ENCODE data around the gene UQCRHL.
A peak's percentile ranks its signal among the peaks of the same experiment; 100 is the strongest.

Gene UQCRHL

DNA sequence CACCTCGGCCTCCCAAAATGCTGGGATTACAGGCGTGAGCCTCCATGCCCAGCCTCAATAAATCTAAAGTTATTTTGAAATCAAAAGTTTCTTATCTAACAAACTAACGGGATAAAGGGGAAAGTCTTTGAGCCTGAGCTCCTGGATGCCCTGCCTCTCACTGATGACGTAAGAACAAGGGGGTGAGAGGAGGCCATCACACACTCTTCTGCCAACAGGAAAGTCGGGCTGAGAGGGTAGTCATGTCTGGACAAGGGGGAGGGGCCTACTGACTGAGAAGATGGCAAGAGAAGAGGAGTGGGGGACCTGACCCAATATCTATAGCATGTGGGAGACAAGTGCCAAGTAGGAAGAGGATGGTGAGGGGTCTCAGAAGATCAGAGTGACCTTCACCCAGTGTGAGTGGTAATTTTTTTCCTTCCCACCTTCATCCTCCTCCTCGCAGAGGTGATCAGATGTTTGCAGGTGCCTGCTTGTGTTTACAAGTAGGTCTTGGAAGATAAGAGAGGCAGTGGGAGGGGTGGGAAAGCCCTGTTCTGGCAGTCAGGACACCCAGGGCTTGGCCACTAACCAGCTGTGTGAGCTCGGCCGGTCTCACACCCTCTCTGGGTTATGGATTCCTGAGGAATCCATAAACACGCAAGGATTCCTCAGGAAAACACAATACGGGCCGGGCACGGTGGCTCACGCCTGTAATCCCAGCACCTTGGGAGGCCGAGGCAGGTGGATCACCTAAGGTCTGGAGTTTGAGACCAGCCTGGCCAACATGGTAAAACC, 9.6 kb downstream of the UQCRHL start:
- H3K9ac ChIP-seq, result no peak overlapping the region
- no peak overlapping the region for H3K4me2 ChIP-seq
- no peak overlapping the region for H3K27ac ChIP-seq
- H3K36me3 ChIP-seq, result no peaks in the 10 kb centered on the region
- peaks cover 0 to 26% (median 0%) of the 10 kb centered on the region in 11 experiments; a peak in 5 of 22 replicates for H4K20me1 ChIP-seq
- no peak for TF ChIP-seq Cebpa-rat (IDR thresholded peaks at IDR 0.05)
- H3K9me3 ChIP-seq (replicated peaks in 1 of 11), result no peaks in the 10 kb centered on the region
- H3K27me3 ChIP-seq, result peaks cover 0 to 4% (median 0%) of the 10 kb centered on the region in 11 experiments; a peak in 1 of 22 replicates
- no peak overlapping the region for H3K4me3 ChIP-seq
- H3K4me1 ChIP-seq, result peaks cover 29 to 38% (median 30%) of the 10 kb centered on the region in 10 experiments

- H3K36me3 ChIP-seq, result no peaks in the 10 kb centered on the region
- no peak overlapping the region for H3K4me3 ChIP-seq
- no peaks in the 10 kb centered on the region for H3K27me3 ChIP-seq
- peaks cover 0 to 21% (median 0%) of the 10 kb centered on the region in 11 experiments; a peak in 4 of 22 replicates for H4K20me1 ChIP-seq
- H3K4me2 ChIP-seq, result no peak overlapping the region
- peaks cover 22 to 29% (median 24%) of the 10 kb centered on the region in 10 experiments for H3K4me1 ChIP-seq
- no peak overlapping the region for H3K27ac ChIP-seq
- H3K9me3 ChIP-seq (replicated peaks in 1 of 11), result no peaks in the 10 kb centered on the region
- no peak for TF ChIP-seq Cebpa-rat (IDR thresholded peaks at IDR 0.05)
- no peak overlapping the region for H3K9ac ChIP-seq
These were observed 11.4 kb downstream of the UQCRHL start for GRCh38 chr1:15796086-15796462.

DNA sequence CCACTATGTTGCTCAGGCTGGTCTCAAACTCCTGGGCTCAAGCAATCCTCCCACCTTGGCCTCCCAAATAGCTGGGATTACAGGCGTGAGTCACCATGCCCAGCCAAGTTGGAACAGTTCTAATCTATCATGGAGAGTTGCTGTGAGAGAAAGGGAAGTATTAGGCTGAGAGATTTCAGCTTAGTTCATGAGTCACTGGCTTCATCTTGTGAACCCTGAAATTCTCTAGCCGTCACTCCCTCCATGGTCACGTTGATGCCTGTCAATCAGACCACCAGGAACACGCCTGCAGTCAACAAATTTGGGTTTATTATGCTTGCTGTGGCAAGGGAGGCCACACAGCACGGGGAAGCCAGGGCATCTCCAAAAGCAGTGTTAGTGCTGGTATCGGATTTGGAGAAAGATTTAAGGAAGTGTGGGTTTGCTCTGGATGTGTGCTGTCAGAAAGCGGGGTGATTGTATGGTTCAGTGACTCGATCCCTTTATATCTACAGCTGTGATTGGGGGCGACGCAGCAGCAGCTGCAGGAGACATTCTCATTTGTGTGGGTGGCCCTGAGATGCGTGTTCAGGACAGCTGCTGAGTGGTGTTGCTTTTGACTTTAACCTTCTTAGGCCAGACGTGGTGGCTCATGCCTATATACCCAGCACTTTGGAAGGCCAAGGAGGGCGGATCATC, 18.7 kb downstream of the UQCRHL start:
- Histone ChIP-seq H3K9me3 (replicated peaks in 1 of 11) (no peaks in the 10 kb centered on the region), H3K4me1 (peaks cover 8 to 20% (median 11%) of the 10 kb centered on the region in 10 experiments; a peak in 19 of 20 replicates), H3K4me2 (peak overlapping the region; percentile 16 to 85 (median 51); a peak in 20 of 22 replicates), H3K36me3 (no peaks in the 10 kb centered on the region), H3K27ac (peak overlapping the region in 4 of 11 experiments; percentile 5 to 51 (median 44); a peak in 7 of 22 replicates), H3K4me3 (no peak overlapping the region), H3K9ac (peak overlapping the region in 2 of 11 experiments; percentile 3 to 34; a peak in 2 of 22 replicates), H4K20me1 (no peaks in the 10 kb centered on the region; a peak in 1 of 22 replicates), H3K27me3 (no peaks in the 10 kb centered on the region)
- TF ChIP-seq Cebpa-rat (IDR thresholded peaks at IDR 0.05), result no peak

DNA sequence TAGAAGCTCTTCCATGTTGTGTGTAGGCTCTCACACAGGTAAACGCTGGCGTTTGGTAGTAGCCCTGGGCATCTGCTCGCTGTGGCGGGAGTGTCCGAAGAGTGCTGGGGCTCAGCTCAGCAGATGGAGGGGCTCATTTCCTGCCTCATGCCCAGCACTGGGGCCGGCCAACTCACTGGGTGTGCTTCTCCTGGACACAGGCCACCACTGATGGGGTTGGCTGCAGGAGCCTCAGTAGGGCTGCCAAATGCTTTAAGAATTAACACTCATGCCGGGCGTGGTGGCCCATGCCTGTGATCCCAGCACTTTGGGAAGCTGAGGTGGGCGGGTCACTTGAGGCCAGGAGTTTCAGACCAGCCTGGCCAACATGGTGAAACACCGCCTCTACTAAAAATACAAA, 20.9 kb downstream of the UQCRHL start:
- Histone ChIP-seq H3K4me1 (peaks cover 8 to 20% (median 11%) of the 10 kb centered on the region in 10 experiments; a peak in 19 of 20 replicates), H4K20me1 (no peaks in the 10 kb centered on the region; a peak in 1 of 22 replicates), H3K9me3 (replicated peaks in 1 of 11) (no peaks in the 10 kb centered on the region), H3K27me3 (no peaks in the 10 kb centered on the region), H3K4me2 (no peak overlapping the region), H3K9ac (no peak overlapping the region), H3K27ac (no peak overlapping the region), H3K36me3 (no peaks in the 10 kb centered on the region), H3K4me3 (no peak overlapping the region)
- no peak for TF ChIP-seq Cebpa-rat (IDR thresholded peaks at IDR 0.05)

- Histone ChIP-seq H3K4me3 (no peak overlapping the region), H4K20me1 (no peaks in the 10 kb centered on the region; a peak in 1 of 22 replicates), H3K9ac (no peak overlapping the region), H3K9me3 (replicated peaks in 1 of 11) (no peaks in the 10 kb centered on the region), H3K4me2 (no peak overlapping the region), H3K27ac (no peak overlapping the region), H3K36me3 (no peaks in the 10 kb centered on the region), H3K4me1 (peaks cover 8 to 28% (median 11%) of the 10 kb centered on the region in 10 experiments; a peak in 19 of 20 replicates), H3K27me3 (no peaks in the 10 kb centered on the region)
- no peak for TF ChIP-seq Cebpa-rat (IDR thresholded peaks at IDR 0.05)
These were observed 21.8 kb downstream of the UQCRHL start for GRCh38 chr1:15785683-15786082.

GRCh38 chr1:15777909-15778707, 29.3 kb downstream of the UQCRHL start:
- TF ChIP-seq Cebpa-rat (IDR thresholded peaks at IDR 0.05), result no peak

DNA sequence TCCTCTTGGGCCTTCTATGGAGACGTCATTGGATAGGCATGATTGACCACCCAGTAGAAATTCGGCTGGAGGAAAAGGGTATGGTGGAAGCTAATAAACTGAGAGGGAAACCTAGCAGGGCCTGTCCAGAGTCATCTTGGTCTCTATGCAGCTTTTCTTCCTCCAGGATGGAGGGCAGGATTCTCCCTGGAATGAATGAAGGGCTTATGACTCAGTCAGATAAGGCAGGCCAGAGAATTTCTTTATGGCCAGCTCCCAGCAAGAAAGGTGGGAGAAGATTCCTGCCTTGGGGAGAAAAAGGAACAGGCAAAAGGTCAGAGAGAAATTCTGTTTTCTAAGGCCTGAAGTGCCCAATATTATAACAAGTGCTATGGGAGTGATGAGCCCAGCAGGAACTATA, 31.7 kb downstream of the UQCRHL start:
- TF ChIP-seq Cebpa-rat (IDR thresholded peaks at IDR 0.05), result no peak
- Histone ChIP-seq H3K27ac (no peak overlapping the region), H3K4me2 (no peak overlapping the region), H4K20me1 (no peaks in the 10 kb centered on the region), H3K9me3 (replicated peaks in 1 of 11) (no peaks in the 10 kb centered on the region), H3K27me3 (no peaks in the 10 kb centered on the region), H3K4me1 (peaks cover 0 to 18% (median 0%) of the 10 kb centered on the region in 10 experiments; a peak in 7 of 20 replicates), H3K9ac (no peak overlapping the region), H3K36me3 (no peaks in the 10 kb centered on the region), H3K4me3 (no peak overlapping the region)

More at GRCh38 chr1:15777909-15778707, 29.3 kb downstream of the UQCRHL start:
- Histone ChIP-seq H3K27me3 (no peaks in the 10 kb centered on the region), H3K9me3 (replicated peaks in 1 of 11) (no peaks in the 10 kb centered on the region), H3K4me1 (peaks cover 0 to 26% (median 0%) of the 10 kb centered on the region in 10 experiments; a peak in 7 of 20 replicates), H3K27ac (no peak overlapping the region), H3K9ac (no peak overlapping the region; a peak in 1 of 22 replicates), H3K4me2 (0 out of 22 replicates have a peak overlapping the region, but pooled peaks of 1 of the 11 experiments have one; percentile 26), H3K4me3 (no peak overlapping the region), H4K20me1 (no peaks in the 10 kb centered on the region), H3K36me3 (no peaks in the 10 kb centered on the region)

- Histone ChIP-seq H3K36me3 (no peaks in the 10 kb centered on the region), H3K4me3 (no peak overlapping the region), H3K27me3 (no peaks in the 10 kb centered on the region), H3K9ac (no peak overlapping the region), H3K27ac (no peak overlapping the region), H4K20me1 (no peaks in the 10 kb centered on the region), H3K4me2 (no peak overlapping the region), H3K4me1 (no peaks in the 10 kb centered on the region), H3K9me3 (replicated peaks in 1 of 11) (no peaks in the 10 kb centered on the region)
- no peak for TF ChIP-seq Cebpa-rat (IDR thresholded peaks at IDR 0.05)
These were observed 35.5 kb downstream of the UQCRHL start for GRCh38 chr1:15771836-15772515.
